EH (cell line): ENCODE results near the gene NRP2.

Source experiments
- DNase-seq: peaks from one replicate; pipeline ENCODE4 v3.0.0-alpha.2; 2015; ENCODE audit warnings: low read depth

The NRP2 gene

DNA sequence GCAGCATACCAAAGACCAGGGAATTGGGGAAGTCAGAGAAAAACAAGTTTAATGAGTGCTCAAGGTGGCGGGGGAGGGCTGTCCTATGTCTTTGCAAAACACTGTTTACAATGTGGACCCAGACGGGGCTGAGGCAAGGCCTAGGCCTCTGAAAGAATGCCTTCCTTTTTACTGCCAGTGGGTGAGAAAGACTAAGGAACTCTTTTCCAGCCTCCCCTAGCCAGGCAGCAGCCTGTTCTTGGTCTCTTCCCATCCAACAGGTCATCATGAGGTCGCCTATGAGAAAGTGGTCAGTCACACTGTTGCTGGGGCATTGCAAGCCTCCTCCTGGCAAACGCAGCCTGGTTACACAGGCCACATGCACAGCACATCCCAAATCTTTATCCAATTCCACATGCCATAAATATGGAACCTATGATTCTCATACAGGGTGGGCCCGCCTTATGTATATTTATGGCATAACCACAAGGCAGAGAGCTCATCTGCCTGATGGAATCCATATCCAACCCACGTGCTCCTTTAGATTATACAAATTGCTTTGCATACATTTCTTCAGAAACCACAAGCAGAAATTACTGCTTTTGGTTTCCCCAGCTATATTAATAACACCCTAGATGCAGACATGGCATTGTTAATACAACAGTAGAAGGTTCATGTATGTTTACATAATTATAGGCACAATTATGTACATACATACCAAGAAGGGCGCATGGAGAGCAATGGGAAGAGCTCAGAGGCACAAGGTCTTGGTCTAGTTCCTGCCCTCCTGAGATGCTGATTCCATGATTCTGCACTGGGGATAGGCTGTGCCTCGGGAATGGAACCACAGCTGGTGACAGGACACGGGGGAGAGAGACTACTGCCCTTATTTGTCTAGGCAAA, 48.6 kb downstream of the NRP2 start:
- peak; percentile 74 for DNase-seq

DNA sequence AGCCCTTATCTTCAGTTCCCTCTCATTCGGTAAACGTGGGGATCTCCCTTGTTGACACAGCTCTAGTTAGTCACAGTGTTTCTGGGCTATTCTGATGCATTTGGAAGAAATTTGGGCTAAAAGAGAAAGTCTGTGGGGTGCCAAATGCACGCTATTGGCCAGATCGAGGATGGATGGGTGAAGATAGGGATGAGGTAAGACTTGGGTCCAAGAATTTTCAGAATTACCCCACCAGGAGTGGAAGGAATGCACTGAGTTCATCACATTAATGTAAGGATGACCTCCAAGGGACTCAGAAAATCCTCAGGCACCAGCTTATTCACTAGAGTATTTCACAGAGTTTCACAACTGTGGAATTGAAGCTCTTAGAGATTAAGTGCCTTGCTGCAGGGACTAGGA, 49.3 kb downstream of the NRP2 start:
- DNase-seq, result peak; percentile 98

DNA sequence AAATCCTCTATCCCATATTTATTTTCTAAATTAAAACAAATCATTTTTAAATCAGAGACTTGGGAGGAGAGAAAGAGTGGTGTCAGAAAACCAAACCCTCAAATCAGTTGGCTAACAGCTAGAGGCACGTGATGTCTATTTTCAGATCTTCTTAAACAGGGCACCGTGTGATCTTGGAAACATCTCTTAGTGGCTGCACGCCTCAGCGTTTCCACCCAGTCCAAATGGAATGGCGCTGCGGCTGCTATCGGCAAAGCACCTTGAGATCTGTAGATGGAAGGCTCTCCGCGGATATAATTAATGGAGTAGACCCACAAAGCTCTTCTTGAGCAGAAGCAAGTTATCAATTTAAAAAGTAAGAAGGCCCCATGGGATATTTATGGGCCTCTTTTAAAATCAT, 50.0 kb downstream of the NRP2 start:
- no peak for DNase-seq

DNA sequence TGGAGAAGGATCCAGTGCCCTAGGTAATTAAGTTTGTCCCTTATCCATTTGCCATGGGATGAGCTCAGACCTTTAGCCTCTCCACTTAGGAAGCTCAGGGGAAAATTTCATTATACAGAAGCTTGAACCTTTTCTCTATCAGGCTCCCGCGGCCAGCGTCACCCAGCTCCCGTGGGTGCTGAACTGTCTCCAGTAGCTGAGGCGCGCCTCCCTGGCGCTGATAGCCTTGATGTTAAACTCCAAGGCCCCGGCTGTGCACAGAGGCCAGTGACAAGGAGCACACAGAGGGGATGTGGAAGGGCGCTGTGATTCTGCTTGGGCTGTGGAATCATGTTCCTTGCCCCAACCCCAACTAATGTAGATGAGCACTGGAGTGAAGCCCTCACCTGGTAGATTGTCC, 50.8 kb downstream of the NRP2 start:
- no peak for DNase-seq

DNA sequence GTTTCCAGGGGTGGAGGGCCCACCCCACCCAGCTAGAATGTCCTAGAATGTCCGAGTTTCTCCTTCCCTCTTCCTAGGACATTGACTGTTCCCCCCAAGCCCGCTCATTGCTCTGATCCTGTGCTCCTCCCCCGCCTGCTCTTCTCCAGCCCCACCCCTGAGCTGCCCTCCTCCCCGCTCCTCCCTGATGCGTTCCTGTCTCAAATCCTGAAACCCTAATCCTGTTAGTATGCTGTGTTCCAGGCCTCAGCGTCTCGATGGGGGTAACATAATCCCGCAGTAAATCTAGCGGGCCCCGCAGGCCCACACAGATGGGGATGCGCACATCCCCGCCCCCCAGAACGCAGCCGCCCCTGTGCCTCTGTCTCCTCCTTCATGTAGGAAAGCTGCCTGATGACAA, 51.3 kb downstream of the NRP2 start:
- no peak for DNase-seq

DNA sequence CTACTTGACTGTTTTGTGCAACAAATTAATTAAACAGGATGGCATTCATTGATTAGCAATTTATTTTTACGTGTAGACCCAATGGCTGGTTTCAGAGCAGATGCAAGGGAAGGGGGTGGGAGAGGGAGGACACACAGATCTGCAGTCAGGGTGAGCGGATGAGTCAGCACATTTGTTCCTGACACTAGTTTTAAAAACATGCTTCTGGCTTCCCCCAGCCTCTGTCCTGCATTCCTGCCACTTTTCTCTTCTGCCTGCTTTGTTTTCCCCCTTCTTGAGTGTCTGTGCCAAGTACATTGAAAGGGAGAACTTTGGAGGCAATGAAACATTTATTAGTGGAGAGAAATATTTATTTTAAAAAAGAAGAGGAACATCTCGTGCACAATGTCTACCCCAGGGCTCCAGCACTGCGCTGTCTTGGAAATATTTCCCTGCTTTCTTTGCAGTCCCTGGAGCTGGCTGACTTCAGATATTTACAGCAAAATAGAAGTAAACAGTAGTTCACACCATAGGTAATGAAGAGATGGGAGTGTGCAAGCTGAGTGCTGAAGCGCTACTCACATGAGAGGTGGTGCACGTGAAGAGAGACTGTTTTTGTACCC, 52.2 kb downstream of the NRP2 start:
- peak; percentile 94 for DNase-seq

DNA sequence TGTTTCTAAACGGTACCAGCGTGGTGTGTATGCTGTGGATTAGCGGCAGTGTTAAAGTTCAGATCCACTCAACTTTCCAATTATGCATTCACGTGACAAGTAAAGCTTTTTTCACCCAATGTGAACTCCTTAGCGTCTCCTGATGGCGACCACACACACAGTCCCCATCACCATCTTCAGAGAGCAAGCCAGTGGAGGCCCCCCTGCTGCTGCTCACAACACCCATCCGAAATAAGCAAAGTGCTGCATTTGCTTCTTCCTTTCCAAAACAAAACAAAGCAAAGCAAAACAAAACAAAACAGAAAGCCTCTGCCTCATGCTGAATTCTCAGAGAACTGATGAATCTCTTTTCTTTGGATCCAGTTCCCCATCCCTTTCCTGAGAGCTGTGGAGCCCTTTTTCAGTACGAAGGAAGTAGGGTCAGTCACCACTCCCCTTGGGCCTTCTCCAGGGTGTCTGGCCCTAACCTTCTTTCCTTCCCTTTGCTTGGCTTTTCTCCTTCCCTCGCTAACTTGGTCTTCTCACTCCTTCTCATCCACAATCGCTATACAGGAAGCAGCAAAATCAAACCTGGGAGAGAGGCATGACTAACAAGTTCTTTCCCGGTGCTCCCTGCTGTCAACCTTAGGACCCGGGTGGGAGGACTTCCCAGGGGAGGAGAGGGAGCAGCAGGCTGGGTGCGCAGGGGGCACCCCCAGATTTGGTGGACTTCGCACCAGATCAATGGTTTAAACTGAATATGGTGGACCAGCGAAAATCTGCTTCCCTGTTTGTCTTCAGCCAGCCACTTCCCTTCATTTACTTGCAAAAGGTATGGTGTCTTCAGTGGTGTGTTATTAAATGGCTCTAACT, 56.0 kb downstream of the NRP2 start:
- DNase-seq, result no peak

DNA sequence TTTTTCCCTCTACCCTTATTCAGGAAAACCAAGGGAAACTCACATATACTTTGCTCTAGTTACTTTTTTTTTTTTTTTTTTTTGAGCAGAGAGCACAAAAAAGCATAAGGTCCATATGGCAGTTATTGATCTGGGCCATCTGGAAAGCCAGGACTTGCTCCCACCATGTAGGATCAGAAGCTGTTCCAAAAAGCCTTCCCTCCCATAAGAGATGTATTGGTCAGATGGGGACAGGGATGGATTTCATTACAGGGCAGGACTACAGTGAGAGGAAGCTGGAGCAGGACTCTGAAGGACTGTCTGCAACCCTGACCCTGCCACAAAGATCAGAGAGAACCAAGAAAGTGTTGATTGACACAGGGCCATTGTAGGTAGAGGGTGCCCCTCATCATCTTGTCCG, 57.3 kb downstream of the NRP2 start:
- no peak for DNase-seq

DNA sequence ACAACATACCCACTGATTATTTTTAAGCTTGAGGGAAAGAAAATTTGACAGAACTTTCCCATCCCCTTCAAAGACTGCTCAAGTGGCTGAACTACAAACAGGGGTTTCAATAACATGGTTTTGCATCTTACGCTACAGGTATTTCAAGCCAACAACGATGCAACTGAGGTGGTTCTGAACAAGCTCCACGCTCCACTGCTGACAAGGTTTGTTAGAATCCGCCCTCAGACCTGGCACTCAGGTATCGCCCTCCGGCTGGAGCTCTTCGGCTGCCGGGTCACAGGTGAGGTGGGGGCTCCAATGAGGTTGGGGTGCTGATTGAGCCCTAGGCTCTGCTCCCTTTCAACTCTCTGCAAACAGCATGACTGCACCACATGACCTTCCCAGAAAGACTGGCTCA, 58.1 kb downstream of the NRP2 start:
- DNase-seq, result no peak

DNA sequence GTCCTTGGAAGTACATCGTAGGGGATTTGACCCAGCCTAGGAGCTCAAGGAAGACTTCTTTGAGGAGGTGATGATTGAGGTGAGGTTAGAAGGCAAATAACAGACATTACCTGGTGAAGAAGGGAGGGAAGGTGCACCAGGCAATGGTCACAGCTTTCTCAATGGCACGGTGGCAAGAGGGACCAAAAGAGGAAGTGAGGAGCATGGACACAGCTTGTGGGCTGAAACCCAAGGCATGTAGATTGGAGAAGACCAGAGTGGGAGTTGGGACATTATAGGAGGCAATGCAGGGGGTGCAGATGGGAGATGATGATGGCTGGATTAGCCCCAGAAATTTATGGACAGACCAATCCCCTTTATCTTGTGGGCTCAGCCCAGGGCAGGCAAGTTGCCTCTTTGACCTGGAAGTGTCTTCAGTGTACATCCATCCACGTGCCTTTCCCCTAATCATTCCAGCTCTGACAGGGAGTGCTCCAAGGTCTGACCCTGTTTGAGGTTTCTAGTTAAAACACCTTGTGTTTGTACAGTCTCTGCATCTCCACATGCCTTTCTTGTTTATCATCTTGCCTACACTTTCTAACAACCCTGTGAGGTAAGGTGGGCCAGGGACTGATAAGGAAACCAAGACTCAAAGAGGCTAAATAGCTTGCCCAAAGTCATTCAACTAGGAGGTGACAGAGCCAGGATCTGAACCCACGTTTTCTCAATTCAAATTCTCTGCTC, 59.1 kb downstream of the NRP2 start:
- no peak for DNase-seq

DNA sequence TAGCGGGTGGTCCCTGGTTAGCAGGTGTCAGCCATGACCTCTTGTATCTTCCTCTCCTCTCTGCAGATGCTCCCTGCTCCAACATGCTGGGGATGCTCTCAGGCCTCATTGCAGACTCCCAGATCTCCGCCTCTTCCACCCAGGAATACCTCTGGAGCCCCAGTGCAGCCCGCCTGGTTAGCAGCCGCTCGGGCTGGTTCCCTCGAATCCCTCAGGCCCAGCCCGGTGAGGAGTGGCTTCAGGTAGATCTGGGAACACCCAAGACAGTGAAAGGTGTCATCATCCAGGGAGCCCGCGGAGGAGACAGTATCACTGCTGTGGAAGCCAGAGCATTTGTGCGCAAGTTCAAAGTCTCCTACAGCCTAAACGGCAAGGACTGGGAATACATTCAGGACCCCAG, 60.8 kb downstream of the NRP2 start:
- DNase-seq, result no peak

DNA sequence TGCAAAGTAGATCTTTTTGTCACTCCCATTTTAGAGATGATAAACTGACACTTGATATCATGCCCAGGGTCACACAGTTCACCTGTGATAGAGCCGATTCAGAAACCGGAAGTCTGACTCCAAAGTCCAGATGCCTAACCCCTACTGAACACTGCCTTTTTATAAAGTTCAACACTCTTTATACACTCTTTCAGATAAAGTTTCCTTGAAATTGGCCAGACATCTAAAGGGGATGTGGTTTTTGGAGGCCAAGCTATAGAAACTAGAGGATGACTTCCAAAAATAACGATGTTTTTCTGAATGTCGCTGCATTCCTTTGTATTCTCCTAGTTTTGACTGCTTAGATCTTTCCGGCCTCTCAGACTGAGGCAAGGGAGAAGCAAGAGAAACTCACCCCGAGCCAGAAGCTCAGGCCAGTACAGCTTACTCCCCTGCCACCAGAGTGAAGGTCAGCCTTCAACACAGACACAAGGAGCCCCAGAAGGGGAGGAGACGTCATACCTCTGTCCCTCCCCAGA, 61.8 kb downstream of the NRP2 start:
- DNase-seq, result peak; percentile 37

DNA sequence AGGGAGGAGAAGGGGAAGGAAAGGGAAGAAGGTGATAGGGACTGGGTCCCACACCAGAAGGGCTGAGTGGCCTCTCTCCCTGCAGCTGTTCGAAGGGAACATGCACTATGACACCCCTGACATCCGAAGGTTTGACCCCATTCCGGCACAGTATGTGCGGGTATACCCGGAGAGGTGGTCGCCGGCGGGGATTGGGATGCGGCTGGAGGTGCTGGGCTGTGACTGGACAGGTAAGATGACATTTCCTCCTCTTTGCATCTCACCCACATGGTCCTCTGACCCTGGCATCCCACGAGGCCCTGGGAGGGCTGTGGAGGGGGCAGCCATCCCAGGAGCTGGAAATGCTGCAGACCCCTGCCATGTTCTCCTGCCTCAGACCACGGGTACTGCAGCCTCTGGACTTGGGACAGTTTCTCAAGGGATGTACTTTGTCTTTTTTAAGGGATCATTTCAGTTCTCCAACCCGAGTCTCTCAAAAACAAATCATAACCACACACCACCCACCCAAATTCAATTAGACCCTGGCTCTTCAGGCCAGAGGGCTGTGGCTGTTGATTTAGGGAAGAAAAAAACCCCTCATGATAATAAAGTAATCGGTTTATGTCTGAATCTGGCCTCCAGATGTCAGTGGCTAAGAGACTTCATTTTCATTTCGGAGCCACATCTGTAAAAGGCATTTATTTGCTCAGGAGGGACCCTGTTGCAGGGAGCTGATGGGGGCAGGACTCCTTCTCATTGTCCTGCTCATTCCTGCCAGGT, 63.5 kb downstream of the NRP2 start:
- DNase-seq, result no peak

DNA sequence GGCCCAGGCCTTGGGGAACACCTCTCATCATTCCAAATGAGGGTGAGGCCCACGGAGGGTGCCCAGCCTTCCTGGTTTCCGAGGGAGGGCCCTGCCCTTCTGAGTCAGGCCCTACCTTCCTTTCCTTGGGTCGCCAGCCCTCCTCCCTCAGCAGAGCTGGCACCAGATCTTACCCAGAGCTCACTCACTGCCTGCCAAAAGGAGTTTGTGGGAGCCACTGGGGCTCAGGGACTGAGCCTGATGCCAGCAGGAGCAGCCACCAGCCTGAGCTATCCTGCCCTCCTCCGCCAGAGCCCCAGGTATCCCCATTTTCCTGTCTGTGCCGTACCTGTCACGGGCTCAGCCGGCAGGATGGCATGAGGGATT, 64.1 kb downstream of the NRP2 start:
- DNase-seq, result no peak

DNA sequence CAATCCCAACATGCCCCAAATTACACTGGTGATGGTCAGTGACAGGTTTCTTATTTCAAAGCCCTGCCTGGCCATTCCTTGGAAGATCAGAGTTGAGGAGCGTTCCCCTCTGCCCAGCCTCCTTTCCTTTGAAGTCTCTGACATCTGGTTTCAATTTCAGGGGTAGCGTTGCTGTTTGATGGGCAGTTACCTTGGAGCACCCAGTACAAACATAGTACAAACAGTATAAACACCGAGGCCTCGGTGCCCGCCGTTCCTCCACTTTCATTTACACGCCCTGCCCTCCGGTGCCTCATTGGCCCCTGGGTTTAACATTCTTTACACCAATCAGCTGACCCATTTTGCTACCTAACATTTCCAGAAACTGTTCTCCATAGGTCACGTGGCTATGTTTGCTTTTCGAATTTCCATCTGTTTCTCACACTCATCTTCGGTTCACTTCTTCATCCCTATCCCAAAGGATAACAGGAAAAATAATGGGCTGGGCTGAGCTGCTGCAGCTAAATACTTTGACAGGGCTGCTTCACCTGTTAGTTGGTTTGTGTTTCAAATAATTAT, 65.6 kb downstream of the NRP2 start:
- DNase-seq, result no peak

DNA sequence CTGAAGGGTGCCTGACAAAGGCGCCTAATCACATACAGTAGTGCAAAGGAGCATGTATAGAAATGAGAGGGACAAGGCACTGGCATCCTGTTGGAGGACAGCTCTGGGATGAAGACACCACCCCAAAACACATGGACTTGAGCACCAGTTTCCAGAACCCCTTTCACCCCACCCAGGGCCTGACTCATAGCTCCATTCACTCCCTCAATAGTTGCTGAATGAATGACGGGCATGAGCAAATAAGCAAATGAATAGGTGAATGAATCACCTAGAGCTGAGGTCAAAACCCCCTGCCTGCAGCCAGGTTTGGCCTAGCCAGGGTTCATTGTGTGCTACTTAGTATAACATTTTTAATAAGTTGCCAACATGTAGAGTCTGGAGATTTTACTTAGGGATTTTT, 66.3 kb downstream of the NRP2 start:
- DNase-seq, result no peak

DNA sequence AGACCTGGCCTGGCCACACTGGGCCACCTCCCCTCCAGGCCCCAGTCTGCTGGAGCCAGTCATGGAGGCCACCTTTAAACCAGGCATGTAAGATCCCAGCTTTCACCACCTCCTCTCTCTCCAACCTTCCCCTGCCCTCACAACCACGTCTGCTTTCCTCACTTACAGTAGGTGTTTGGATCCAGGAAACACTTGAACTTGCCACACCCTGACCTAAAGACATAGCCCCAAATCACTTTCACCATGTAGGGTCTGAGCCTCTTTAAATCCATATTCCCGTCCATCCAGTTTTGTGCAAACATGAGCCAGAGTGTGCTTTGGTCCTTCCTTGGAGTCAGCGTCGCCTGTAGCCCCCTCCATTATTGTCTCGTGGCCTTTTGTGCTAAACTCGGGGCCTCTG, 66.8 kb downstream of the NRP2 start:
- DNase-seq, result no peak

DNA sequence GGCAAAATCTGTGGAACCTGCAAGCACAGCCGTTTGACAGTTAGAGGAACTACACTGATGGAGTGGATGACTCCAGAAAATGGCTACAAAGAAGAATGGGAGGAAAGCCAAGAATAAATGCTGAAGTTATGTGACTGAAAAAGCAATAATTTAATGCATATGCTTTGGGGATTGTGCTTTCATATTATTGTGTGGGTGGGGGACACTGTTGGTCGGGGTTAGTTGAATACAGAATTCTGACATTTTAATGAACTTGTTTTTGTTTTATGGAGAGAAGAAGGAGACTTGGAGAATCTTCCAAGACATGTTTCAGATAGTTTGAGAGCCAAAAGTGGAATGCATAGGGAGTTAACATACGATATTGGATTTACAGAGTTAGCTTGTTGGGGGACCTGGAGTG, 68.5 kb downstream of the NRP2 start:
- DNase-seq, result no peak

DNA sequence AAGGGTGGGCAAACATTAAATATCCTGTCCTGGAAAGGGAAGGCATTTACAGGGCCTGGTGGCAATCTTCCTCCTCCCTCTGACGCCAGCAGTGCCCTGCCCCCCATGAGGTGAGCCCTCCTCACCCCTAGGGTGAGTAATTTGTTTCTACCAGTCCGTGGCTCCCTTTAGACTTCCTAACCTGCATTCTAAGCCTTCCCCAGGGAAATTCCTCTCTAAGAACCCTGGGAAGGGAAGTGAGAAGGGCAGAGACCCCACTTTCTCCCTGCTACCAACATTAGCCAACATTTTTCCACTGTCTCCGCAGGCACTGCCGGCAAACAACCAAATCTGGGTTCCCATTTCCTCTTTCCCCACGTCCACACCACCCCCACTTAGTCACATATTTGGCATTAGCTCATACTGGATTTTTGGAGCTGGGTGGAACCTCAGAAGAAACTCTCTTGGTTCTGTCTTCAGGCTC, 69.3 kb downstream of the NRP2 start:
- DNase-seq, result no peak

DNA sequence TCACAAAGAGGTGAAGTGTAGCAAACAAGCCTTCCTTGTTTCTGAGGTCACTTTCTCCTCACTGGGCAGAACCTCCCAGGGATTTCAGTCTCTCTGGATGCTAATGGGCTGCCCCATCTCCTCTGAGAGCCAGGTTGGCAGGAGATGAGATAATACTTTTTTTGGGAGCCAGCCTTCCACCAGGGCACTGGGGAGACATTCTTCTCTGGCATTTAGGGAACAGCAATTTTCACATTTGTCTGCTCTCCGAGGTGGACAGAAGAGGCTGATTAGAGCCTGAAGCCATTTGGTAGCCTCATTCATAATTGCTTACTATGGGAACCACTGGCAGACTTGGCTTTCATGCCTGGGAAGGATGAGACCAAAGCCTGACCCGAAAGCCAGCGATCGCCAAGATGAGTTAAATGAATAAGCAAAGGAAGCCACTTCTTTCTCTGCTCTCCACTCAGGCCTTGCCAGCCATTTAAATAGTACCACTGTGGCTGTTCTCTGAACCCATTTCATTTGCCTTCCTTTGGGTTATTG, 70.1 kb downstream of the NRP2 start:
- DNase-seq, result no peak

DNA sequence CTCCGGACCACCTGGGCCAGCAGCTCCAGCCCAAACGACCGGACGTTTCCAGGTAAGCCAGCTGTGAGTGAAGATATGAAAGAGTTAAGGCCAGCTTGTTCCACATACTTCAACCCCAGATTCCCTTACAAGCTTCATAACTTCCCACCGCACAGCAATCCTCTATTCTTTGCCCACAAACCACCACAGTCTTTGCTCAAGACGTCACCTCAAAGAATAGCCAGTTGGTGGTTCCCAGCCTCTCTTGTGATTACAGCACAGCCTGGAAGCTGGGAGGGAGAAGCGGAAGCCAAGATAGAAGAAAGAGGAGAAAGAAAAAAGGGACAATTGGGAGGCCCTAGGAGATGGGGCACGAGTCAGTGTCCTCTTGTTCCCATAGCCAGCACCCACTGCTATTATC, 70.6 kb downstream of the NRP2 start:
- DNase-seq, result no peak
